ENCODE data around the gene ADRA1B.

The ADRA1B gene
- total RNA-seq, result 0 to 0.88 (median 0) reads per million in 17 experiments

GRCh38 chr5:159915904-159916840, at the start of gene ADRA1B:
Gene ADRA1B, plus strand, starts transcription at chr5:159916482. Its CDS starts 424 bp downstream, at chr5:159916906.
- DNase-seq, result peak; percentile 56 to 83 (median 69)

- no peak for DNase-seq
Measured at GRCh38 chr5:159873680-159874079, 42.6 kb upstream of the ADRA1B start.

- no peak for DNase-seq
Measured at GRCh38 chr5:159874263-159874662, 42.0 kb upstream of the ADRA1B start.

GRCh38 chr5:159877016-159877415, 39.3 kb upstream of the ADRA1B start:
- DNase-seq, result no peak

- peak in 1 of 4 experiments; percentile 6 for DNase-seq
Measured at GRCh38 chr5:159877894-159878448, 38.3 kb upstream of the ADRA1B start.

GRCh38 chr5:159878988-159879471, 37.3 kb upstream of the ADRA1B start:
- peak in 1 of 4 experiments; percentile 13 for DNase-seq

- DNase-seq, result no peak
Measured at GRCh38 chr5:159880676-159881075, 35.6 kb upstream of the ADRA1B start.

- no peak for DNase-seq
Measured at GRCh38 chr5:159881967-159882366, 34.3 kb upstream of the ADRA1B start.

- DNase-seq, result no peak
Measured at GRCh38 chr5:159883522-159883950, 32.7 kb upstream of the ADRA1B start.

GRCh38 chr5:159884917-159885620, 31.2 kb upstream of the ADRA1B start:
- no peak for DNase-seq

GRCh38 chr5:159886296-159886695, 30.0 kb upstream of the ADRA1B start:
- DNase-seq, result no peak

GRCh38 chr5:159887050-159887449, 29.2 kb upstream of the ADRA1B start:
- DNase-seq, result no peak

GRCh38 chr5:159888860-159889259, 27.4 kb upstream of the ADRA1B start:
- no peak for DNase-seq

- no peak for DNase-seq
Measured at GRCh38 chr5:159890141-159890540, 26.1 kb upstream of the ADRA1B start.

GRCh38 chr5:159891371-159891770, 24.9 kb upstream of the ADRA1B start:
- no peak for DNase-seq

- DNase-seq, result no peak
Measured at GRCh38 chr5:159893040-159893695, 23.1 kb upstream of the ADRA1B start.

GRCh38 chr5:159894149-159894720, 22.0 kb upstream of the ADRA1B start:
- no peak for DNase-seq

GRCh38 chr5:159897786-159898393, 18.4 kb upstream of the ADRA1B start:
- DNase-seq, result no peak

GRCh38 chr5:159899067-159900049, 16.9 kb upstream of the ADRA1B start:
- DNase-seq, result no peak

- DNase-seq, result no peak
Measured at GRCh38 chr5:159901308-159901707, 15.0 kb upstream of the ADRA1B start.
